C4-2B (cell line): Measurements from ENCODE around the gene HDAC7.

Experiments
- CTCF ChIP-seq: fragments of 450-650 bp; conservative IDR thresholded peaks from 2 replicates; pipeline ENCODE4 v1.5.1; 2017; ENCODE audit warnings: mild to moderate bottlenecking
- ZFX ChIP-seq: fragments of 450-650 bp; IDR thresholded peaks from 2 replicates; pipeline ENCODE4 v1.6.1; 2017

- no peak for TF ChIP-seq CTCF
- no peak for TF ChIP-seq ZFX
These were observed 71.2 kb downstream of the HDAC7 start for GRCh38 chr12:47748507-47748828.
